Neuron (in vitro differentiated cells): ENCODE data around the gene BRD1.
A peak's percentile ranks its signal among the peaks of the same experiment; 100 is the strongest.

Experiments
- H2AFZ ChIP-seq: one replicate; pipeline ENCODE4 v1.6.1; 2013; ENCODE audit warnings: low read depth, mild to moderate bottlenecking, inconsistent platforms, low read length, moderate library complexity
- H3K27me3 ChIP-seq: one replicate; pipeline ENCODE4 v1.6.1; 2013; ENCODE audit warnings: low read length; ENCODE audit not compliant: insufficient read depth
- H3K36me3 ChIP-seq: one replicate; pipeline ENCODE4 v1.6.1; 2013; ENCODE audit warnings: low read length; ENCODE audit not compliant: insufficient read depth
- H3K4me1 ChIP-seq: one replicate; pipeline ENCODE4 v1.6.1; 2013; ENCODE audit warnings: low read length; ENCODE audit not compliant: insufficient read depth
- H3K4me3 ChIP-seq: 2 replicates; pipeline ENCODE4 v1.5.1; 2013; ENCODE audit warnings: mild to moderate bottlenecking, low read length, moderate library complexity
- H3K9me3 ChIP-seq: one replicate; pipeline ENCODE4 v1.6.1; 2013; ENCODE audit warnings: low read length

The BRD1 gene

GRCh38 chr22:49849161-49850020, 21.7 kb upstream of the BRD1 start:
- Histone ChIP-seq H2AFZ (no peak overlapping the region), H3K27me3 (peaks cover 69% of the 10 kb centered on the region), H3K4me3 (no peak overlapping the region)

GRCh38 chr22:49848690-49849160, 21.1 kb upstream of the BRD1 start:
- peaks cover 72% of the 10 kb centered on the region for H3K27me3 ChIP-seq
- no peak overlapping the region for H2AFZ ChIP-seq
- peaks cover 5% of the 10 kb centered on the region for H3K9me3 ChIP-seq
- peaks cover 5% of the 10 kb centered on the region for H3K4me1 ChIP-seq
- no peaks in the 10 kb centered on the region for H3K36me3 ChIP-seq
- H3K4me3 ChIP-seq: no peak overlapping the region

More at GRCh38 chr22:49849161-49850020, 21.7 kb upstream of the BRD1 start:
- peaks cover 5% of the 10 kb centered on the region for H3K4me1 ChIP-seq
- no peaks in the 10 kb centered on the region for H3K36me3 ChIP-seq
- peaks cover 5% of the 10 kb centered on the region for H3K9me3 ChIP-seq

GRCh38 chr22:49847751-49848689, 20.3 kb upstream of the BRD1 start:
- Histone ChIP-seq H3K36me3 (no peaks in the 10 kb centered on the region), H3K27me3 (peaks cover 72% of the 10 kb centered on the region), H3K4me3 (no peak overlapping the region), H3K4me1 (peaks cover 5% of the 10 kb centered on the region), H2AFZ (no peak overlapping the region), H3K9me3 (peaks cover 7% of the 10 kb centered on the region)

DNA sequence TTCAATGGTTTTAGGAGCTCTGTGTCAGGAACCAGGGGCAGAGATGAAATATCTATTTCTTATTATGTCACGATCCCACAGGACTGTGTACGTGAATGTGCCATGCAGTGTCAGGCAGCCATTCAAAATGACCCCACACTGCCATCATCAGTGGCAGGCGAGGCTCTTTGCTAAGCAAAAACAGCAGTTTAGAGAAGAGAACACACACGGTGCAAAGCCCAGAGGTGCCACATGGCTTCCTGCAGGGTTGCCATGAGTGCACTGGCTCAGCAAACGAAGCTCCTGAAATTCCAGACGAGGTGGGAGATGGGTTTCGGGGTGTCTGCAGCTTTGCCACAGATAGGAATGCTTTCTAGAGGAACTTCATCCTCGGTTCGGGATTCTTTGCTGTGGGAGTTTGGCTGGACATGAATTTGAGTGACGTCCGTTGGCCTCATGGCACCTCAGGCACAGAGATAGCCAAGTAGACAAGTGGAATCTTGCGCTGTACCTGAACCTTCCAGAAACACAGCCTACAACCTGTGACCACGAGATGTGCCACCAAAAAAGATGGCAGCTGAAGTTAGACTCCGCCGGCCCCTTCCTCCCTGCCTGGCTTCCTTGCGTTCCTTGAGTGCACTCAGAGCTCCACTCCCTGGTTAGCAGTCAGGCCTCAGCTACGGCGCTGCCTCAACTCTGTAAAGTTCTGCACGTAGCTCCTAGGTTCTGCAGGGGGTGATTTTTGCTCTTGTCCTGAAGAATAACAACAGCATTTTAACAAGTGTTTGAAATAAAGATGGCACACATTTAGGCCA, 18.2 kb upstream of the BRD1 start:
- H3K4me1 ChIP-seq: peaks cover 5% of the 10 kb centered on the region
- H2AFZ ChIP-seq: no peak overlapping the region
- no peak overlapping the region for H3K4me3 ChIP-seq
- peaks cover 7% of the 10 kb centered on the region for H3K9me3 ChIP-seq
- H3K36me3 ChIP-seq: no peaks in the 10 kb centered on the region
- H3K27me3 ChIP-seq: peaks cover 66% of the 10 kb centered on the region

GRCh38 chr22:49845241-49845640, 17.6 kb upstream of the BRD1 start:
- H3K27me3 ChIP-seq: peaks cover 59% of the 10 kb centered on the region

DNA sequence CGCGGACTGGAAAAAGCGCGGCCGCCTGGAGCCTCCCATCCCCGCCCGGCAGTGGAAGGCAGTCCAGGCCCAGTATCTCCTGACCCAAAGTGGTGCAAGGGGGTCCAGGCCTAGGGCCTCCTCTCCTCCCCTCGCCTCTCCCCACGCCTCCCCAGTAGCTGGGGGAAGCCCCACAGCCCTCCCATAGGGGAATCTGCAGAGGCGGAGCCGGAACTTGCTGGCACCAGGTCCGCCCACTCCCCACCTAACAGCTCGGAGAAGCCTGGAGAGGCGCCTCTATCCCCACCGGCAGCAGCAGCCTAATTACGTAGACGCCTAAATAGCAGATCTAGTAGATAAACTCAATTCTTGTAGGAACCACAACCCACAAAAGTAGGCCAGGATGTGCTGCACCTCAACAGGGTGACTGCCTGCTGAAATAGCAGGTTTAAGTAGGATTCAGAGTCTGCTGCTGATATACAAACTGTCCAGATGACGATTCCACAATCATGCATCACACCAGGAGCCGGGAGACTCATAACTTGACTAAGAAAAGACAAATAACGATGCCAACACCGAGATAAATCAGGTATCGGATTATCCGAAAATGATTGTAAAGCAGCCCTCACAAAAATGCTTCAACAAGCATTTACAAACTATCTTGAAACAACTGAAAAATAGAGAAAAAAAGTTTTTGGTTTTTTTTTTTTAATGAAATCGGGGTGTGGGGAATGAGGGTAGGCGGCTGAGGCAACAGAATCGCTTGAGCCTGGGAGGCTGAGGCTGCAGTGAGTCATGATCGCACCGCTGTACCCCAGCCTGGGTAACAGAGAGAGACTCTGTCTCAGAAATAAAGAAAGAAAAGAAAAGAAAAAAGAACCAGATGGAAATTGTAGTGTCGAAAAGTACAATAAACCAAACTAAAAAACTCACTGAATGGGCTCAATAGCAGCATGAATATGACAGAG, 11.4 kb upstream of the BRD1 start:
- Histone ChIP-seq H2AFZ (no peak overlapping the region), H3K4me3 (no peak overlapping the region), H3K4me1 (no peaks in the 10 kb centered on the region), H3K27me3 (peaks cover 5% of the 10 kb centered on the region), H3K36me3 (no peaks in the 10 kb centered on the region), H3K9me3 (peaks cover 7% of the 10 kb centered on the region)

More at GRCh38 chr22:49845241-49845640, 17.6 kb upstream of the BRD1 start:
- H3K4me3 ChIP-seq: no peak overlapping the region
- H3K4me1 ChIP-seq: peaks cover 5% of the 10 kb centered on the region
- peaks cover 7% of the 10 kb centered on the region for H3K9me3 ChIP-seq
- no peaks in the 10 kb centered on the region for H3K36me3 ChIP-seq
- no peak overlapping the region for H2AFZ ChIP-seq

DNA sequence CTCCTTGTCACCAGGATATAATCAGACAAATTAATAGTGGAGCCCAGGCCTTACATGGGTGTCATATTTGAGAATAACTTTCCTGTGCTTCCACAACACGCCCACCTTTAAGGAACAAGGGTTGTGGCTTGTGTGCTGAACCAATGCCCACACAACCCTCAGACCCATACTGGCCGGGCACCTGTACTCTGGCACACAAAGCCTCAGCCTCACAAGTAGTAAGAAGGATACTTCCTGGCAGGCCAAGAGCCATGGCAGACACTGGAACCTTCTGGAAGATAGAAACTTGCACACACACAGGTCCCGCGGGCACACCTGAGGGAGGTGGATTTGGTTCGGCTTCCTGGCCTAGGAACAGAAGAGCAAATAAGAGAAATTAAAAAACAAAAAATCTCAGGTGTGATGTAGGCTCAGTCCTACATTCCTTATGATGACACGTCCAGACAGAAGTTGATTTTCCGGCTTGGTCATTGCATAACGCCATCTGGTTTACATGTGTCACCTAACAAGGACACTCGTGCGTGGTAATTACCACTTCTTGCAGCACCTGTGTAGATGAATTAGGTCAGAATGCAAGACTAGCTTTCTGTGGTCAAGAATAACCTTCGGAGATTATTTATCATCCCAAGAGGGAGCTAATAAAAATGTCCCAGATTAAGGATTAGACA, 5.8 kb upstream of the BRD1 start:
- H2AFZ ChIP-seq: no peak overlapping the region
- peaks cover 23% of the 10 kb centered on the region for H3K9me3 ChIP-seq
- H3K4me1 ChIP-seq: no peaks in the 10 kb centered on the region

GRCh38 chr22:49829044-49829853, 1.6 kb upstream of the BRD1 start:
- Histone ChIP-seq H3K9me3 (peaks cover 21% of the 10 kb centered on the region), H3K4me3 (no peak overlapping the region), H2AFZ (no peak overlapping the region), H3K4me1 (peaks cover 16% of the 10 kb centered on the region), H3K27me3 (no peaks in the 10 kb centered on the region), H3K36me3 (peaks cover 14% of the 10 kb centered on the region)

More for the DNA sequence above, 5.8 kb upstream of the BRD1 start:
- H3K4me3 ChIP-seq: no peak overlapping the region
- no peaks in the 10 kb centered on the region for H3K27me3 ChIP-seq
- no peaks in the 10 kb centered on the region for H3K36me3 ChIP-seq

DNA sequence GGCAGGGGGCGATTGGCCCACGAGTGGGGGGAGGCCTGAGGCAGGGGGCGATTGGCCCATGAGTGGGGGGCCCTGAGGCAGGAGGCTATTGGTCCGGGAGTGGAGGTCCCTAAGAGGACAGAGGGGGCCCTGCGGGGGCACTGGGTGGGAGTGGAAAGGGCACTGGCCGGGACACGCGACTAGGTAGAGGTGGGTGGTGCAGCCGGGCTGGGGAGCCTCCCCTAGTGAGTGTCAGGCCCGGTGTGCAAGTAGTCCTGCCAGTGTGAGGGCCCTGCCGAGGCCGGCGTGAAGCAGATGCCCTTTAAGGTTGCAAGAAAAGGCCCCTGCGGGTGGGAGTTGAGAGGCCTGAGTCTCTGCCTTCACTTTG, 909 bp upstream of the BRD1 start:
- Histone ChIP-seq H2AFZ (no peak overlapping the region), H3K4me3 (no peak overlapping the region), H3K27me3 (no peaks in the 10 kb centered on the region), H3K9me3 (peaks cover 27% of the 10 kb centered on the region), H3K36me3 (peaks cover 21% of the 10 kb centered on the region), H3K4me1 (peaks cover 16% of the 10 kb centered on the region)

DNA sequence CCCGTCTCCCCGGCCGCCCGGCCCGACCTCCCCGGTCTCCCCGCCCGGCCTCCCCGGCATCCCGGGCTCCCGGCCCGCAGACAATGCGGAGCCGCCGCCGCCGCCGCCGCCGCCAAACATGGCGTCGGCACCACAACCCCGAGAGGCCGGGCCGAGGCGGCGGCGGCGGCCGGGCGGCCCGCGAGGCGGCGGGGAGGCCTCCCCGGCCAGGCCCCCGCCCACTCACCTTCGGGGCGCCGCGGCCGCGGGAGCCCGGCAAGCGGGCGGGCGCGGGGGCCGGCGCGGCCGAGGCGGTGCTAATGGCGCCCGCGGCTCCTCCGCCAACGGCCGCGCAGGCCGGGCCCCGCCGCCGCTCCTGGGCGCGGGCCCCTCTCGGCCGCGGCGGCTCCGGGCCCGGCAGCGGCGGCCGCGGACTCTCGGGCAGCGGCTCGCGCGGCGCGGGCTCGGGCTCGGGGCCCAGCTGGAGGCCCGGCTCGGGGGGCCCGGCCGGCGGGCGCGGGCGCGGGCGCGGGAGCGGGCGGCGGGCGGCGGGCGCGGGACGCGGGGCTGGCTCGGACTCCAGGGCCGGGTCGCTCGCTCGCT, 311 bp downstream of the BRD1 start:
- H3K36me3 ChIP-seq: peaks cover 32% of the 10 kb centered on the region
- H3K4me1 ChIP-seq: peaks cover 16% of the 10 kb centered on the region
- peaks cover 36% of the 10 kb centered on the region for H3K9me3 ChIP-seq
- peak overlapping the region; percentile 93 for H3K4me3 ChIP-seq
- H3K27me3 ChIP-seq: no peaks in the 10 kb centered on the region
- no peak overlapping the region for H2AFZ ChIP-seq
